Psoas muscle (tissue), 8 donors: ENCODE results near the gene LINC00237. TPM values are rescaled to one million over a fixed set of nuclear protein-coding genes. Genes with fewer than 3 reads are reported as not detected.

Source experiments
- ATAC-seq, 4 donors: fragments of 200-7000 bp; cut with Tn5 transposase; one replicate each; pipeline ENCODE4 v1.9.1; 2020; ENCODE audit warnings: moderate library complexity in 3 of 4, mild to moderate bottlenecking in 2 of 4
- DNase-seq, 2 donors: peaks; one replicate each; pipeline ENCODE4 v3.0.0-alpha.2; 2020
- H3K27ac ChIP-seq: fragments of 200-600 bp; one replicate; pipeline ENCODE4 v1.8.0; 2022
- H3K27me3 ChIP-seq, 3 donors: fragments of 200-600 bp in 1 of 3; one replicate each; pipeline versions ENCODE4 v1.6.1 to v1.8.0; 2013 to 2022; ENCODE audit warnings: low read length in 2 of 3, mild to moderate bottlenecking in 2 of 3, moderate library complexity in 1 of 3; ENCODE audit not compliant: insufficient read depth in 3 of 3
- H3K36me3 ChIP-seq, 2 donors: fragments of 200-600 bp in 1 of 2; one replicate each; pipeline versions ENCODE4 v1.6.1 to v1.8.0; 2013 to 2022; ENCODE audit warnings: low read depth in 1 of 2, mild to moderate bottlenecking in 1 of 2, moderate library complexity in 1 of 2; ENCODE audit not compliant: insufficient read depth in 1 of 2
- H3K4me1 ChIP-seq: fragments of 200-600 bp; one replicate; pipeline ENCODE4 v1.8.0; 2022
- H3K4me3 ChIP-seq: fragments of 200-600 bp; one replicate; pipeline ENCODE4 v1.8.0; 2022; ENCODE audit warnings: mild to moderate bottlenecking
- H3K9me3 ChIP-seq: fragments of 200-600 bp; one replicate; pipeline ENCODE4 v1.8.0; 2022
- WGBS, 3 donors: extraction: QIAGEN DNeasy Blood & Tissue Kit; methylation state at CpG; one replicate each; pipeline versions ENCODE4 v1.1.6 to v1.1.7; 2013; 5-methylcytosine and 5-hydroxymethylcytosine counted together
- intact Hi-C, 2 donors: fragments of 100-400 bp; cut with DNase I; formaldehyde crosslinking; loops; one replicate each; pipeline versions ENCODE4 v1.11.0 to v1.14.2; 2022
- polyA plus RNA-seq, 3 donors: library from polyadenylated mRNA; stranded (reverse); fragments of 200-250 nt; gene quantifications; one replicate each; pipeline ENCODE4 v1.2.3, GENCODE V29; 2013
- total RNA-seq, 4 donors: library from RNA; stranded (reverse); fragmentation: NEBNext Ultra II Directional in 2 of 4; extraction: Animal tissue kit (Norgen Biotek cat#: 25700) in 2 of 4; gene quantifications; one replicate each; pipeline versions ENCODE4 v1.2.1 to v1.2.4, GENCODE V29; 2021 to 2023
- TF ChIP-seq, protein P1 (sequence below): fragments of 200-600 bp; IDR thresholded peaks from one replicate; pipeline ENCODE4 v1.8.0; 2022; ENCODE audit warnings: antibody characterized with exemption
- donor health status: healthy with polysubstance abuse.
- donor health status: DM: no; HTN: no; CAD: no; lungs with moderate emphysema.
- donor health status: Bipolar disorder and iron deficiency.
- donor health status: healthy.
- donor health status: DM: yes; HTN: yes; CAD: no.
- donor health status: DM: no; HTN: no; CAD: no.
- donor health status: DM: no; HTN: no; CAD: no.
- donor health status: DM: yes; HTN: yes; CAD: no.

Gene LINC00237
- total and polyA plus RNA-seq, 7 donors = not detected

DNA sequence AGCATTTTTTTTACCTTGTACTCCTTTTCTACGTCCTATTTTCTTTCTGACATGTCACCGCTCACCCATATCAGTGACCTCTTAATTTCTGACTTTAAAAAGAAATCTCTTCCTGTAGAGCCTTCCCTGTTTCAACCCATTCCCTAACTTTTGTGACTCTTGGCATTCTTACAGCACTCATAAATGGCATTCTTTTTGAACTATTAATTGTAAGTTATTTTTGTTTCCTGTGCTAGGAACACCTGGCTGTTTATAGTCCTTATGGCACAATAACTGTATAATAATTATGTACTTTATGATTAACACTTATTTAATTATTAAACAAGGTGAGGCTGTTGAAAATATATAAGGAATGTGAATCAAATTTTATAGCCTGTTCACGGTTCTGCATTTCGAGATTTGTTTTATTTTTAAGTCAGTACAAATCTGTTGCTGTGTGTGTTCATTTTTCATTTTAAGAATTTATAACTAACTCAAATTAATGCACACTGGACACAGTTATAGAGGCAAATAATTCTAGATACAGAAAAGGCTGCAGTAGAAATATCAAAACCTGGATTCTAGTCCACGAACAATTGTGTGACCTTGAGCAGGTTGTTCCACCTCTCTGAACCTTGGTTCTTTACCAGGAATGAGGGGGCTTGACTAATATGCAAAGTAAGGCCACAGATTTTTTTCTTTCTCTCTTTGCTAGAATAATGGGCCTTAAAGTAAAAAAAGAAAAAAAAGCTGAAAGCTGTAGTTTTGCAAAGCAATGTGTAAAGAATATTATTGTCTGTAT lies 21.2 kb upstream of the LINC00237 start:
- Histone ChIP-seq H3K36me3 (peaks cover 0 to 5% of the 10 kb centered on the region in 2 donors), H3K4me3 (peak overlapping the region; percentile 91), H3K9me3 (no peaks in the 10 kb centered on the region), H3K27ac (peak overlapping the region; percentile 91), H3K27me3 (no peaks in the 10 kb centered on the region), H3K4me1 (peaks cover 12% of the 10 kb centered on the region)
- intact Hi-C loops = loop anchor here in 1 of 2 donors (10.0 kb wide), 2 partner anchors 263 to 293 kb away; no protein-coding TSS in a partner anchor
- WGBS, 3 donors = 62 to 74% (median 63%) methylated on average over 5 of the region's 5 CpGs
- no peak for DNase-seq
- no peak for ATAC-seq
- TF ChIP-seq, protein P1, sequence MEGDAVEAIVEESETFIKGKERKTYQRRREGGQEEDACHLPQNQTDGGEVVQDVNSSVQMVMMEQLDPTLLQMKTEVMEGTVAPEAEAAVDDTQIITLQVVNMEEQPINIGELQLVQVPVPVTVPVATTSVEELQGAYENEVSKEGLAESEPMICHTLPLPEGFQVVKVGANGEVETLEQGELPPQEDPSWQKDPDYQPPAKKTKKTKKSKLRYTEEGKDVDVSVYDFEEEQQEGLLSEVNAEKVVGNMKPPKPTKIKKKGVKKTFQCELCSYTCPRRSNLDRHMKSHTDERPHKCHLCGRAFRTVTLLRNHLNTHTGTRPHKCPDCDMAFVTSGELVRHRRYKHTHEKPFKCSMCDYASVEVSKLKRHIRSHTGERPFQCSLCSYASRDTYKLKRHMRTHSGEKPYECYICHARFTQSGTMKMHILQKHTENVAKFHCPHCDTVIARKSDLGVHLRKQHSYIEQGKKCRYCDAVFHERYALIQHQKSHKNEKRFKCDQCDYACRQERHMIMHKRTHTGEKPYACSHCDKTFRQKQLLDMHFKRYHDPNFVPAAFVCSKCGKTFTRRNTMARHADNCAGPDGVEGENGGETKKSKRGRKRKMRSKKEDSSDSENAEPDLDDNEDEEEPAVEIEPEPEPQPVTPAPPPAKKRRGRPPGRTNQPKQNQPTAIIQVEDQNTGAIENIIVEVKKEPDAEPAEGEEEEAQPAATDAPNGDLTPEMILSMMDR = no peak

DNA sequence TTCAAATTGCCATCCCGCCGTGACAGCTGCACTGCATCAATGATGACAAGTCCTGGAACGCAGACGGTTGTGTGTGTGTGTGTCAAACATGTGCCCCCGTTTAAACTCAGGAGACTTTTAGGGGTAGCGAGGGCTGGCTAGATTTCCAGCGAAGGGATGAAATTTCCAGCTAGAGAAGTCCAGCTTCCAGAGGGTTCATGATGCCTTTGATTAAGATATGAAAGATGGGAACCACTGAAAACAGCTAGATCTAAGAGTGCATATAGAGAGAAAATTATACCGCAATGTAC lies 20.4 kb upstream of the LINC00237 start:
- ATAC-seq (peak in 3 of 4 donors; percentile 17 to 49 (median 47)), DNase-seq (no peak)
- intact Hi-C loops = loop anchor here in 1 of 2 donors (10.0 kb wide), 2 partner anchors 262 to 292 kb away; no protein-coding TSS in a partner anchor
- peak overlapping the region; percentile 91 for H3K27ac ChIP-seq
- H3K4me1 ChIP-seq = peaks cover 12% of the 10 kb centered on the region
- no peaks in the 10 kb centered on the region for H3K27me3 ChIP-seq
- peak overlapping the region; percentile 91 for H3K4me3 ChIP-seq
- TF ChIP-seq, protein P1 = no peak
- H3K9me3 ChIP-seq = no peaks in the 10 kb centered on the region
- 4 to 5% (median 4%) methylated on average over 8 of the region's 8 CpGs for WGBS, 3 donors
- H3K36me3 ChIP-seq = no peaks in the 10 kb centered on the region

DNA sequence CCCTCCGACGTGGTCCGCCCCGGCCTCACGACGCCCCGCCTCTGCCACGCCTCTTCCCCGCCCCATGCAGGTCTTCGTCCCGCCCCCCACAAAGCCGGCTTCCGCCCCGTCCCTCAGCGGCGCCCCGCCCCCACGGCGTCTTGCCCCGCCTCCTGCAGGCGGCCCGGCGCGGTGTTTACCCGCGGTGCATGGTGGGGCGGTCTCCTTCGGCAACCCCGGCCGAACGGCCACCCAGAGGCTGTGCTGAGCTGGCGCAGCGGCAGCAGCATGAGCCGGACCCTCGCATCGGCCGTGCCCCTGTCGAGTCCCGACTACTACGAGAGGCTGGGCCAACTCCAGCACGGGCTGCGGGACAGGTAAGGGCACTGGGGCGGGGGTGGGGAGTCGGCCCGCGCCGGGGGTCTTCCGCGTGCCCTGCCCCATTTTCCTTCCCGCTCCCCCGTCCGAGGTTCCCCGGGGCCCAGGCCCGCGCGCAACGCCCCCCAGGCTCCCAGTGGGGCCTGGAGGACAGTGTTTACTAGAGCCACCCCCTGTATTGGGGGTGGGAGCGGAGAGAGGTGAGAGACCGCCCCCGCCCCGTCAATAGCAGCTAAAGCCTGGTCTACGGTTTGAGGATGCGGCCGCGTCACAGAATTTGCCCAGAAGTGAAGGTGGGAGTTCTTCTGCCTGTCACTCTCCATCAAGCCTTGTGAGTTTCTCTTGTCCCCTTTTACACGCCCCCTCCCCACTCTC lies 19.9 kb upstream of the LINC00237 start, which contains the start of gene KIZ:
TSS of gene KIZ (plus strand) at position 234 of the 732 bp plus-strand sequence. CDS start at position 268, 34 bp downstream.
- ATAC-seq = peak; percentile 98 to 99 (median 98)
- Histone ChIP-seq H3K4me1 (peaks cover 12% of the 10 kb centered on the region), H3K4me3 (peak within 1 kb of the TSS; percentile 91), H3K27ac (peak within 1 kb of the TSS; percentile 91), H3K9me3 (no peaks in the 10 kb centered on the region), H3K27me3 (no peaks in the 10 kb centered on the region), H3K36me3 (no peaks in the 10 kb centered on the region)
- TF ChIP-seq, protein P1 = peak; percentile 45
- intact Hi-C loops = loop anchor here in 1 of 2 donors (10.0 kb wide), 2 partner anchors 261 to 291 kb away; no protein-coding TSS in a partner anchor
- peak; percentile 97 to 99 for DNase-seq
- WGBS, 3 donors = 0 to 1% (median 1%) methylated on average over 39 to 66 of the region's 66 CpGs

DNA sequence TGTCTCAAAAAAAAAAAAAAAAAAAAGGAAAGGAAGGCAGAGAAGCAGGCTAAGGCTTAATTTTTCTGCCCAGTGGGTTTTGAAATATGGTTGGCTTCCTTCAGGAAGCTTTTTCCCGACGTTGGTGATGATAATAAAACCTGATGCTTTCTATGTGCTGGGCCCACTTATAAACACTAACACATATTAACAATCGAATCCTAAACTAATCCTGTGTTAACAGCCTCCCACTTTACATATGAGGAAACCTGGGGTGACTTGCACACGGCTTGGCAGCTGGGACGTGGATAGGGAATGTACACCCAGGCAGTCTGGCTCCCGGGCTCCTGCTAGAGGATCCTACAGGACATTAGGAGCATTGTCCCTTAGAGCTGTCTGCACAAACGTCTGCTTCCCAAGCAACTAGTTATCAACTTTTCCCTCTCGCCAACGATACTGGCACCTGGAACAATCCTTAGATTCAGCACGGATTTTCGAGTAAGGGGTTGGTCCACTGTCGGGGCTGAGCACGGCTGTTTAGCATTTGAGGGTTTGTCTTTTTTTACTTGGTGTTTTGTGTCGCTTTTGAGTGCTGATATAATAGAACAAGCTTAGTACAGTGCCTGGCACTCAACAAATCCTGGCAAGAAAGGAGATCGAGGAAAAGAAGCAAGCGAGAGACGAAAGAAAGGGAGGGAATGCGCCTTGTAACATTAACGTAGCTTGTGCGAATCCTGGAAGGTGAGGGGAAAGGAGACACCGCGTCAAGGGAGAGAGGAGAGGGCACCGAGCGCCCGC lies 19.1 kb upstream of the LINC00237 start:
- no peaks in the 10 kb centered on the region for H3K36me3 ChIP-seq
- peak; percentile 49 to 70 (median 64) for ATAC-seq
- TF ChIP-seq, protein P1 = peak; percentile 16
- peaks cover 12% of the 10 kb centered on the region for H3K4me1 ChIP-seq
- H3K27ac ChIP-seq = peak overlapping the region; percentile 91
- H3K4me3 ChIP-seq = peak overlapping the region; percentile 91
- intact Hi-C loops = loop anchor here in 1 of 2 donors (10.0 kb wide), 2 partner anchors 260 to 290 kb away; no protein-coding TSS in a partner anchor
- no peaks in the 10 kb centered on the region for H3K27me3 ChIP-seq
- DNase-seq = peak; percentile 43 to 62
- WGBS, 3 donors = 2 to 5% (median 3%) methylated on average over 19 to 25 of the region's 25 CpGs
- no peaks in the 10 kb centered on the region for H3K9me3 ChIP-seq
